Endothelial cell of umbilical vein (primary cell): Measurements from ENCODE around the gene SRP68. TPM values are rescaled to one million over a fixed set of nuclear protein-coding genes. Genes with fewer than 3 reads are reported as not detected.

Source experiments
- BruUV-seq: library from RNA; stranded (reverse); fragments of 400-500 nt; replicated peaks from 2 replicates; lab custom pipeline; 2021; lab: Mats Ljungman, UMichigan
- CTCF ChIA-PET: fragments of 300-600, 350-600 bp; sonication (Branson Sonifier 250); formaldehyde crosslinking; loops from one replicate; lab custom pipeline; 2021; ENCODE audit warnings: antibody characterized with exemption, inconsistent platforms; lab: Charles Lee
- POLR2A ChIA-PET: fragments of 300-600, 350-600 bp; sonication (Branson Sonifier 250); formaldehyde crosslinking; loops from one replicate; lab custom pipeline; 2021; ENCODE audit warnings: antibody characterized with exemption, inconsistent platforms; lab: Charles Lee
- DNase-seq: peaks from one replicate; pipeline ENCODE4 v3.0.0-alpha.2; 2011; ENCODE audit warnings: low read depth, low spot score
- FAIRE-seq: peaks from 2 replicates; lab custom pipeline; 2011; peaks lifted over from hg19 to GRCh38; lab: Jason Lieb, UNC
- H2AFZ ChIP-seq: 2 replicates; pipeline ENCODE4 v1.6.0; 2012; ENCODE audit warnings: low read depth, low read length, control low read depth, inconsistent platforms
- H3K27ac ChIP-seq: 2 replicates; pipeline ENCODE4 v1.5.1; 2011; ENCODE audit warnings: low read depth, mild to moderate bottlenecking, control low read depth, low read length, moderate library complexity; ENCODE audit not compliant: insufficient read depth
- H3K27me3 ChIP-seq, 2 experiments: 2 replicates each; pipeline versions ENCODE4 v1.6.0 to v1.6.1; 2011; ENCODE audit warnings: low read length in 2 of 2, mixed read lengths in 1 of 2; ENCODE audit not compliant: control insufficient read depth in 2 of 2, insufficient read depth in 2 of 2
- H3K36me3 ChIP-seq, 2 experiments: 2 replicates in 1 of 2; 3 replicates in 1 of 2; pipeline ENCODE4 v1.5.1; 2011; ENCODE audit warnings: low read length in 2 of 2, mild to moderate bottlenecking in 1 of 2, moderate library complexity in 1 of 2; ENCODE audit not compliant: control insufficient read depth in 2 of 2, insufficient read depth in 2 of 2; ENCODE audit errors: extremely low read depth in 1 of 2
- H3K4me1 ChIP-seq: 3 replicates; pipeline ENCODE4 v1.5.1; 2011; ENCODE audit warnings: mild to moderate bottlenecking, low read length; ENCODE audit not compliant: control insufficient read depth, insufficient read depth; ENCODE audit errors: extremely low read depth
- H3K4me2 ChIP-seq: 2 replicates; pipeline ENCODE4 v1.6.1; 2011; ENCODE audit warnings: low read length, control low read depth, mixed read lengths; ENCODE audit not compliant: insufficient read depth
- H3K4me3 ChIP-seq, 3 experiments: fragments of 200-600 bp in 1 of 3; sonication (generic), shearing (Covaris generic) in 1 of 3; replicated peaks in 1 of 3; 2 replicates each; pipeline ENCODE4 v1.5.1; 2011 to 2016; ENCODE audit warnings: control low read depth in 3 of 3, low read length in 3 of 3, mild to moderate bottlenecking in 2 of 3, inconsistent platforms in 1 of 3, low read depth in 1 of 3, moderate library complexity in 1 of 3; ENCODE audit not compliant: insufficient read depth in 1 of 3
- H3K79me2 ChIP-seq: 2 replicates; pipeline ENCODE4 v1.6.0; 2012; ENCODE audit warnings: low read length, inconsistent platforms; ENCODE audit not compliant: control insufficient read depth, insufficient read depth
- H3K9ac ChIP-seq: replicated peaks from 2 replicates; pipeline ENCODE3; 2011; ENCODE audit warnings: low read length, control low read depth; ENCODE audit not compliant: insufficient read depth; ENCODE audit errors: extremely low read depth
- H3K9me1 ChIP-seq: replicated peaks from 3 replicates; pipeline ENCODE4 v1.6.0; 2011; ENCODE audit warnings: mild to moderate bottlenecking, low read length; ENCODE audit not compliant: control insufficient read depth, insufficient read depth; ENCODE audit errors: extremely low read depth
- H3K9me3 ChIP-seq: replicated peaks from 2 replicates; pipeline ENCODE4 v1.5.1; 2012; ENCODE audit warnings: low read length, inconsistent platforms; ENCODE audit not compliant: control insufficient read depth, insufficient read depth
- H4K20me1 ChIP-seq: replicated peaks from 2 replicates; pipeline ENCODE3; 2011; ENCODE audit warnings: mild to moderate bottlenecking, low read length; ENCODE audit not compliant: control insufficient read depth, insufficient read depth; ENCODE audit errors: extremely low read depth
- GATA2 ChIP-seq: IDR thresholded peaks from 2 replicates; pipeline ENCODE4 v1.7.0; 2011; ENCODE audit warnings: low read depth, mild to moderate bottlenecking, moderate library complexity, mixed read lengths, low read length; ENCODE audit not compliant: insufficient read length, insufficient read depth
- POLR2AphosphoS5 ChIP-seq: IDR thresholded peaks from 2 replicates; pipeline ENCODE4 v1.6.1; 2012; ENCODE audit warnings: low read depth, mild to moderate bottlenecking, control low read depth, low read length, moderate library complexity; ENCODE audit not compliant: insufficient read depth
- dilution Hi-C: fragments of 300-500 bp; cut with MboI; formaldehyde crosslinking; loops from one replicate; pipeline ENCODE4 v1.15.0; 2019; ENCODE audit warnings: low sequenced_read_pairs; ENCODE audit not compliant: extremely low pct_ligation_motif_present
- intact Hi-C: fragments of 100-400 bp; cut with micrococcal nuclease; formaldehyde crosslinking; loops from one replicate; pipeline ENCODE4 v1.10.0; 2022
- polyA plus RNA-seq, 4 experiments: library from polyadenylated mRNA; depleted of rRNA in 3 of 4; stranded (reverse) in 3 of 4; unstranded in 1 of 4; fragments of >200 nt; gene quantifications; 2 replicates each; pipeline versions ENCODE4 v1.2.1 to v1.2.3, GENCODE V29; 2011 to 2012; ENCODE audit warnings: missing spikeins in 1 of 4
- total RNA-seq: library from RNA; stranded (reverse); gene quantifications from 2 replicates; pipeline ENCODE4 v1.2.3, GENCODE V29; 2021
- TF ChIP-seq, protein P1 (sequence below), 2 donors: IDR thresholded peaks; 1 replicate in 1 of 2; 2 replicates in 1 of 2; pipeline ENCODE4 v1.5.1; 2011; ENCODE audit warnings: low read length in 2 of 2, mild to moderate bottlenecking in 2 of 2, moderate library complexity in 2 of 2, control low read depth in 1 of 2, inconsistent platforms in 1 of 2, low read depth in 1 of 2; ENCODE audit not compliant: insufficient read depth in 1 of 2; ENCODE audit errors: extremely low read depth in 1 of 2

The SRP68 gene
- total and polyA plus RNA-seq, 2 donors (not counting 3 experiments of a cell fraction or from before 2014, with no cell fraction given): 64.6 to 81.7 TPM

DNA sequence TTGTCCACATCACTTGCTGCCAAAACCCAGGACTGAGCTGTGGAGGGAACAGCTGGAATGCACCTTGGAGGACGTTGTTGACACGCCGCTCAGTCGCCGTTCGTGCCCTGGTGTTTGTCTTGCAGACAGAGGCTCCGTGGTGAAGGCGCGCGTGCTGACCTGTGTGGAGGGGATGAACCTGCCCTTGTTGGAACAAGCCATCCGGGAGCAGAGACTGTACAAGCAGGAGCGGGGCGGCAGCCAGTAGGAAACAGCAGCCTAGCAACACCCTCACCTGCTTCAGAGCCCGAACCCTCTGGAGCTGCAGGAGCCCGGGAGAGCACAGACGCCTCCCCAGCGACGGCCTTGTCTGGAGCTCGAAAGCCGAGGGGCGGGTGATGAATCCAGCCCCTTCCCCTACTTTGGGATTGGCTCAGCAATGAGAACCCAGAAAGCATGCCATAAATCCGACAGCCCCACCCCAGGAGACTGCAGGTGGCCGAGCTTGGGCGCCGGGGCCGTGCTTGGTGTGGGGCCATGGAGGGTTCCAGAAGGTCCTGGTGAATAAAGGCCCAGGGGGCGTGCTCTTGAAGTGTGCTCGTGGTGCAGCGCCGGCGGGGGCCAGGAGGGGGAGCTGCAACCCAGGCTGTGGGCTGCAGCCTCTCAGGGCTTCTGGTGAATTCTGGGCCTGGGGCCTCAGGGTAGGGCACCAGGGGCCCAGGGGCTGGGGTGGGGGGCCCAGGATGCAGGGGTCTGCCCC, 72.1 kb downstream of the SRP68 start:
- Histone ChIP-seq H3K9ac (no peak overlapping the region), H3K4me2 (no peak overlapping the region), H3K79me2 (no peaks in the 10 kb centered on the region), H3K36me3 (peaks cover 0 to 2% of the 10 kb centered on the region in 2 experiments), H3K9me1 (no peaks in the 10 kb centered on the region), H3K4me3 (no peak overlapping the region), H3K4me1 (peaks cover 3% of the 10 kb centered on the region), H3K9me3 (no peaks in the 10 kb centered on the region), H4K20me1 (no peaks in the 10 kb centered on the region), H3K27me3 (no peaks in the 10 kb centered on the region), H3K27ac (no peak overlapping the region), H2AFZ (no peak overlapping the region)
- dilution Hi-C loops (no loop called here), intact Hi-C loops (loop anchor here (10.0 kb wide), 1 partner anchor 225 kb away; a partner anchor contains a TSS)
- BruUV-seq: no TSS peak
- FAIRE-seq: no peak
- TF ChIP-seq POLR2AphosphoS5 (no peak), GATA2 (no peak)
- TF ChIP-seq, protein P1, sequence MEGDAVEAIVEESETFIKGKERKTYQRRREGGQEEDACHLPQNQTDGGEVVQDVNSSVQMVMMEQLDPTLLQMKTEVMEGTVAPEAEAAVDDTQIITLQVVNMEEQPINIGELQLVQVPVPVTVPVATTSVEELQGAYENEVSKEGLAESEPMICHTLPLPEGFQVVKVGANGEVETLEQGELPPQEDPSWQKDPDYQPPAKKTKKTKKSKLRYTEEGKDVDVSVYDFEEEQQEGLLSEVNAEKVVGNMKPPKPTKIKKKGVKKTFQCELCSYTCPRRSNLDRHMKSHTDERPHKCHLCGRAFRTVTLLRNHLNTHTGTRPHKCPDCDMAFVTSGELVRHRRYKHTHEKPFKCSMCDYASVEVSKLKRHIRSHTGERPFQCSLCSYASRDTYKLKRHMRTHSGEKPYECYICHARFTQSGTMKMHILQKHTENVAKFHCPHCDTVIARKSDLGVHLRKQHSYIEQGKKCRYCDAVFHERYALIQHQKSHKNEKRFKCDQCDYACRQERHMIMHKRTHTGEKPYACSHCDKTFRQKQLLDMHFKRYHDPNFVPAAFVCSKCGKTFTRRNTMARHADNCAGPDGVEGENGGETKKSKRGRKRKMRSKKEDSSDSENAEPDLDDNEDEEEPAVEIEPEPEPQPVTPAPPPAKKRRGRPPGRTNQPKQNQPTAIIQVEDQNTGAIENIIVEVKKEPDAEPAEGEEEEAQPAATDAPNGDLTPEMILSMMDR (IDR thresholded peaks at IDR 0.05; ENCODE audit: extremely low read depth in 1 of 2, insufficient read depth in 1 of 2, low read depth in 1 of 2, low read length in 2 of 2): peak; percentile 80 to 89
- ChIA-PET CTCF (interaction anchor here (0.6 to 5.0 kb wide), 17 partner anchors 9 to 337 kb away, joined by 3 to 35 read pairs (median 4); partner anchors contain the start of gene MRPL38), POLR2A (interaction anchor here (0.6 kb wide), 1 partner anchor 9 kb away, joined by 11 read pairs; no protein-coding TSS in a partner anchor)
- peak; percentile 40 for DNase-seq
